Measurements from ENCODE around the gene STAM2.

GRCh38 chr2:152095146-152095545, 80.4 kb downstream of the STAM2 start:
- TF ChIP-seq CTCF (conservative IDR thresholded peaks at IDR 0.05; ENCODE audit: low read depth, low read length), result no peak
- no peak for TF ChIP-seq EZH2 (IDR thresholded peaks at IDR 0.05; ENCODE audit: low read length, unreplicated experiment)
- TF ChIP-seq EZH2phosphoT487 (IDR thresholded peaks at IDR 0.05; ENCODE audit: borderline replicate concordance, low read length), result no peak
